8988T (cell line): ENCODE data around the gene SYNGR3.
"Not testable (repeated sequence)": the region's sequence is repeated elsewhere in the genome, so short reads cannot be mapped to it uniquely, and the experiment has no call there.

Source experiments
- DNase-seq: peaks from one replicate; pipeline ENCODE4 v3.0.0; 2011

The SYNGR3 gene

GRCh38 chr16:1989209-1990100 lies at the start of gene SYNGR3:
Gene SYNGR3 (plus strand): TSS chr16:1989970. CDS start chr16:1990103, 133 bp downstream.
- DNase-seq: no peak

GRCh38 chr16:1940273-1941161 lies 49.3 kb upstream of the SYNGR3 start:
- DNase-seq: no peak

- DNase-seq: no peak
Measured at GRCh38 chr16:1941162-1942046, 48.4 kb upstream of the SYNGR3 start.

- DNase-seq: no peak
Measured at GRCh38 chr16:1942047-1942809, 47.5 kb upstream of the SYNGR3 start.

GRCh38 chr16:1942810-1943726 lies 46.7 kb upstream of the SYNGR3 start, which contains the start of gene MSRB1:
Gene MSRB1 (minus strand): TSS chr16:1943199. CDS start chr16:1943156, 43 bp downstream.
- DNase-seq: peak; percentile 90

- no peak for DNase-seq
Measured at GRCh38 chr16:1944612-1945199, 45.1 kb upstream of the SYNGR3 start.

GRCh38 chr16:1945559-1946391 lies 44.0 kb upstream of the SYNGR3 start:
- DNase-seq: no peak

- DNase-seq: no peak
Measured at GRCh38 chr16:1946495-1947368, 43.0 kb upstream of the SYNGR3 start.

- DNase-seq: no peak
Measured at GRCh38 chr16:1947369-1947670, 42.5 kb upstream of the SYNGR3 start.

GRCh38 chr16:1949507-1949906 lies 40.3 kb upstream of the SYNGR3 start:
- DNase-seq: no peak

GRCh38 chr16:1950047-1950446 lies 39.7 kb upstream of the SYNGR3 start:
- DNase-seq: no peak

- no peak for DNase-seq
Measured at GRCh38 chr16:1950559-1950958, 39.2 kb upstream of the SYNGR3 start.

- no peak for DNase-seq
Measured at GRCh38 chr16:1953734-1954133, 36.0 kb upstream of the SYNGR3 start.

- not testable (repeated sequence) for DNase-seq
Measured at GRCh38 chr16:1957434-1958142, 32.2 kb upstream of the SYNGR3 start.

- not testable (repeated sequence) for DNase-seq
Measured at GRCh38 chr16:1958143-1958491, 31.7 kb upstream of the SYNGR3 start.

GRCh38 chr16:1958715-1959268 lies 31.0 kb upstream of the SYNGR3 start:
- DNase-seq: no peak

GRCh38 chr16:1959269-1960039 lies 30.3 kb upstream of the SYNGR3 start, which contains the start of gene NDUFB10:
Gene NDUFB10 (plus strand): TSS chr16:1959538. CDS start chr16:1959625, 87 bp downstream.
- DNase-seq: peak; percentile 70
